IMR-90 (cell line): ENCODE measurements around the gene EMILIN2. TPM values are rescaled to one million over a fixed set of nuclear protein-coding genes. Genes with fewer than 3 reads are reported as not detected.
"Not testable (repeated sequence)": the region's sequence is repeated elsewhere in the genome, so short reads cannot be mapped to it uniquely, and the experiment has no call there.

Source experiments
- ATAC-seq: fragments of 200-7000 bp; cut with Tn5 transposase; 2 replicates; pipeline ENCODE4 v1.9.1; 2020; ENCODE audit warnings: low read depth, mild to moderate bottlenecking, moderate library complexity
- BruUV-seq: library from RNA; stranded (reverse); fragments of 400-500 nt; replicated peaks from 2 replicates; lab custom pipeline; 2021; lab: Mats Ljungman, UMichigan
- CTCF ChIA-PET: fragments of 300-600 bp; formaldehyde crosslinking; extraction: SDS; loops from one replicate; lab custom pipeline; 2021; ENCODE audit warnings: antibody characterized with exemption; lab: Yijun Ruan, JAX
- POLR2A ChIA-PET: fragments of 300-600 bp; sonication (Branson Sonifier 250); formaldehyde crosslinking; loops from one replicate; lab custom pipeline; 2022; ENCODE audit warnings: antibody characterized with exemption; ENCODE audit not compliant: unreplicated experiment; lab: Charles Lee
- DNase-seq: peaks from one replicate; pipeline ENCODE4 v3.0.0; 2013
- H2AFZ ChIP-seq: replicated peaks from 2 replicates; pipeline ENCODE3; 2013; ENCODE audit warnings: low read length, mild to moderate bottlenecking; ENCODE audit not compliant: poor library complexity
- H2AK5ac ChIP-seq: 2 replicates; pipeline ENCODE4 v1.6.1; 2013; ENCODE audit warnings: low read depth, low read length, inconsistent platforms
- H2AK9ac ChIP-seq: replicated peaks from 2 replicates; pipeline ENCODE3; 2013; ENCODE audit warnings: mild to moderate bottlenecking, low read depth, low read length, moderate library complexity; ENCODE audit not compliant: poor library complexity
- H2BK120ac ChIP-seq: 2 replicates; pipeline ENCODE4 v1.6.1; 2013; ENCODE audit warnings: low read depth, low read length, inconsistent platforms
- H2BK15ac ChIP-seq: 3 replicates; pipeline ENCODE4 v1.6.1; 2013; ENCODE audit warnings: low read depth, low read length, inconsistent platforms
- H2BK20ac ChIP-seq: 2 replicates; pipeline ENCODE4 v1.6.1; 2013; ENCODE audit warnings: low read depth, mild to moderate bottlenecking, inconsistent platforms, low read length, moderate library complexity
- H2BK5ac ChIP-seq: 2 replicates; pipeline ENCODE4 v1.6.1; 2013; ENCODE audit warnings: mild to moderate bottlenecking, low read depth, low read length, inconsistent platforms; ENCODE audit not compliant: poor library complexity, severe bottlenecking
- H3K14ac ChIP-seq: replicated peaks from 2 replicates; pipeline ENCODE4 v1.6.1; 2013; ENCODE audit warnings: low read depth, low read length, inconsistent platforms
- H3K18ac ChIP-seq: 2 replicates; pipeline ENCODE4 v1.6.1; 2013; ENCODE audit warnings: low read depth, low read length, control low read depth
- H3K23ac ChIP-seq: 2 replicates; pipeline ENCODE4 v1.6.1; 2013; ENCODE audit warnings: low read depth, low read length, inconsistent platforms
- H3K27ac ChIP-seq: 2 replicates; pipeline ENCODE4 v1.5.1; 2013; ENCODE audit warnings: mild to moderate bottlenecking, control low read depth, low read length; ENCODE audit not compliant: insufficient read depth
- H3K27me3 ChIP-seq: 2 replicates; pipeline ENCODE4 v1.6.1; 2013; ENCODE audit warnings: low read length; ENCODE audit not compliant: control insufficient read depth, insufficient read depth
- H3K36me3 ChIP-seq: 2 replicates; pipeline ENCODE4 v1.6.1; 2013; ENCODE audit warnings: low read length, mixed read lengths; ENCODE audit not compliant: control insufficient read depth, insufficient read depth
- H3K4ac ChIP-seq: 2 replicates; pipeline ENCODE4 v1.6.1; 2013; ENCODE audit warnings: low read depth, low read length, inconsistent platforms
- H3K4me1 ChIP-seq: 2 replicates; pipeline ENCODE4 v1.6.1; 2013; ENCODE audit warnings: low read length, mixed read lengths; ENCODE audit not compliant: control insufficient read depth, insufficient read depth
- H3K4me2 ChIP-seq: 2 replicates; pipeline ENCODE4 v1.6.1; 2013; ENCODE audit warnings: low read depth, mild to moderate bottlenecking, control low read depth, low read length, moderate library complexity
- H3K4me3 ChIP-seq: 2 replicates; pipeline ENCODE4 v1.5.1; 2013; ENCODE audit warnings: low read depth, mild to moderate bottlenecking, control low read depth, low read length, moderate library complexity; ENCODE audit not compliant: insufficient read depth
- H3K56ac ChIP-seq: 2 replicates; pipeline ENCODE4 v1.6.1; 2013; ENCODE audit warnings: low read length, inconsistent platforms; ENCODE audit not compliant: insufficient read depth; ENCODE audit errors: extremely low read depth
- H3K79me1 ChIP-seq, 2 experiments: 2 replicates each; pipeline ENCODE4 v1.6.1; 2013; ENCODE audit warnings: low read length in 2 of 2, inconsistent platforms in 1 of 2, low read depth in 1 of 2
- H3K9ac ChIP-seq: 2 replicates; pipeline ENCODE4 v1.6.1; 2013; ENCODE audit warnings: low read depth, low read length, control low read depth
- H3K9me1 ChIP-seq: 2 replicates; pipeline ENCODE4 v1.6.1; 2013; ENCODE audit warnings: low read length, inconsistent platforms; ENCODE audit not compliant: insufficient read depth
- H3K9me3 ChIP-seq: 2 replicates; pipeline ENCODE4 v1.6.1; 2013; ENCODE audit warnings: low read length; ENCODE audit not compliant: control insufficient read depth, insufficient read depth
- H4K20me1 ChIP-seq: 2 replicates; pipeline ENCODE4 v1.6.1; 2013; ENCODE audit warnings: low read length, inconsistent platforms; ENCODE audit not compliant: insufficient read depth
- H4K5ac ChIP-seq: 2 replicates; pipeline ENCODE4 v1.6.1; 2013; ENCODE audit warnings: mild to moderate bottlenecking, low read depth, low read length, control low read depth
- H4K8ac ChIP-seq, 2 experiments: 2 replicates each; pipeline ENCODE4 v1.6.1; 2013; ENCODE audit warnings: low read depth in 2 of 2, low read length in 2 of 2, control low read depth in 1 of 2, inconsistent platforms in 1 of 2
- H4K91ac ChIP-seq: 2 replicates; pipeline ENCODE4 v1.6.1; 2013; ENCODE audit warnings: low read depth, low read length, inconsistent platforms; ENCODE audit not compliant: insufficient read depth
- MAZ ChIP-seq: IDR thresholded peaks from 2 replicates; pipeline ENCODE4 v1.6.1; 2012; ENCODE audit warnings: low read depth, mild to moderate bottlenecking, low read length, improper control_type of control experiment, moderate library complexity, borderline replicate concordance
- WGBS, 2 experiments: methylation state at CpG; one replicate each; pipeline versions ENCODE4 v1.1.5 to v1.1.7; 2013; ENCODE audit warnings: missing lambda C conversion rate in 2 of 2; ENCODE audit not compliant: insufficient read length in 1 of 2; ENCODE audit errors: extremely low coverage in 2 of 2; 5-methylcytosine and 5-hydroxymethylcytosine counted together
- dilution Hi-C: fragments of 300-500 bp; cut with HindIII; formaldehyde crosslinking; loops from one replicate; pipeline ENCODE4 v1.14.3; 2018; ENCODE audit warnings: low sequenced_read_pairs; ENCODE audit not compliant: unreplicated experiment
- in situ Hi-C: fragments of 300-500 bp; cut with MboI; formaldehyde crosslinking; loops from 3 replicates; pipeline ENCODE4 v1.14.3; 2019; ENCODE audit warnings: low sequenced_read_pairs, inconsistent platforms, mixed read lengths
- intact Hi-C: fragments of 100-400 bp; cut with micrococcal nuclease; formaldehyde crosslinking; loops from 2 replicates; pipeline ENCODE4 v1.10.0; 2022
- polyA plus RNA-seq, 3 experiments: library from polyadenylated mRNA; depleted of rRNA; stranded (reverse); fragments of >200 nt; gene quantifications; 2 replicates each; pipeline ENCODE4 v1.2.3, GENCODE V29; 2012; ENCODE audit warnings: low replicate concordance in 1 of 3
- total RNA-seq: library from RNA; depleted of rRNA; stranded (reverse); fragments of >200 nt; gene quantifications from 2 replicates; pipeline ENCODE4 v1.2.3, GENCODE V29; 2012

Gene EMILIN2
- total and polyA plus RNA-seq, 2 of the 4 experiments (the other 2 are of a cell fraction) = under 0.01 to 0.14 TPM

DNA sequence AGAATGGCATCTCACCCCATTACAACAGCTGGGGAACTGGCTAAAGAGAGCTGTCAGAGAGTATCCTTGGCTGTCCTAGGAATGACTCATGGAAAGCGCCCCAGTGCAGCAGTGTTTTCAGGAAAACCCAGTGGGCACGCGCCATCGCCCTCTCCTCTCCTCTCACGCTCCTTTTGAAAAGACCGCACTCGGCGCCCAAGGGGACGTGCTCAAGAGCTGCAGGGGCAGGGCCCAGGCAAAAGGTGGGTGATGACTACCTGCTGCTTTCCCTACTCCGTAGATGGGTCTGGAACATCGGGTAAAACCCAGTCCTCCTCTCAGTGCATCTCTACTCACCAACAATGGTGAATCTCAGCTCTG lies 68.1 kb downstream of the EMILIN2 start (continued):
- no peak for TF ChIP-seq MAZ

- H2BK15ac ChIP-seq, H3K14ac ChIP-seq, H3K27ac ChIP-seq, H3K4me1 ChIP-seq, H2BK20ac ChIP-seq, H3K9me3 ChIP-seq, CTCF ChIA-PET, intact Hi-C loops, H3K4me2 ChIP-seq, H4K20me1 ChIP-seq, H4K8ac ChIP-seq, POLR2A ChIA-PET, H4K5ac ChIP-seq, H3K4ac ChIP-seq, H3K27me3 ChIP-seq, ATAC-seq, H2AK9ac ChIP-seq, H3K4me3 ChIP-seq, dilution Hi-C loops, H2AFZ ChIP-seq, H2BK120ac ChIP-seq, in situ Hi-C loops, H4K91ac ChIP-seq, DNase-seq, H3K79me1 ChIP-seq, H2AK5ac ChIP-seq, H3K23ac ChIP-seq, H3K9ac ChIP-seq, H3K18ac ChIP-seq, H3K56ac ChIP-seq, H2BK5ac ChIP-seq, BruUV-seq: not testable (repeated sequence)
- WGBS, 2 experiments = 100% methylated on average over 1 of the region's 16 CpGs; no CpG with 5 or more reads in 1 of the 2 experiments
- Histone ChIP-seq H3K9me1 (peaks cover 11% of the 10 kb centered on the region), H3K36me3 (peaks cover 47% of the 10 kb centered on the region)
These were observed 68.7 kb downstream of the EMILIN2 start for GRCh38 chr18:2915486-2915885.
